Epithelial cell of prostate (primary cell): Measurements from ENCODE around the gene SCN3A.

Experiments
- DNase-seq: peaks from one replicate; pipeline ENCODE4 v3.0.0-alpha.2; 2011; ENCODE audit warnings: low read depth, low spot score
- H3K27ac ChIP-seq: fragments of 450-650 bp; 2 replicates; pipeline ENCODE4 v1.5.1; 2017; ENCODE audit warnings: mild to moderate bottlenecking

The SCN3A gene

GRCh38 chr2:165203689-165204559 is at the start of gene SCN3A:
TSS of gene SCN3A (minus strand) at chr2:165204050. CDS start at chr2:165176394, 27,656 bp downstream.
- DNase-seq = no peak
- H3K27ac ChIP-seq = no peak within 1 kb of the TSS

GRCh38 chr2:165253178-165253577 is 49.3 kb upstream of the SCN3A start:
- H3K27ac ChIP-seq = no peak overlapping the region
- DNase-seq = no peak

GRCh38 chr2:165251366-165251765 is 47.5 kb upstream of the SCN3A start:
- no peak for DNase-seq
- H3K27ac ChIP-seq = no peak overlapping the region

- no peak for DNase-seq
- H3K27ac ChIP-seq = no peak overlapping the region
These were observed 44.4 kb upstream of the SCN3A start for GRCh38 chr2:165248238-165248637.

- no peak for DNase-seq
- no peak overlapping the region for H3K27ac ChIP-seq
These were observed 41.4 kb upstream of the SCN3A start for GRCh38 chr2:165245081-165245793.

GRCh38 chr2:165240916-165241315 is 37.1 kb upstream of the SCN3A start:
- DNase-seq = no peak
- H3K27ac ChIP-seq = no peak overlapping the region

GRCh38 chr2:165239856-165240515 is 36.1 kb upstream of the SCN3A start:
- H3K27ac ChIP-seq = no peak overlapping the region
- no peak for DNase-seq

- peak; percentile 24 for DNase-seq
- H3K27ac ChIP-seq = no peak within 1 kb of the TSS
These were observed 35.4 kb upstream of the SCN3A start, which contains the start of gene SCN2A for GRCh38 chr2:165239230-165239629. TSS of gene SCN2A (plus strand) at chr2:165239414. CDS start at chr2:165295824, 56,410 bp downstream.

GRCh38 chr2:165238295-165238694 is 34.4 kb upstream of the SCN3A start:
- DNase-seq = no peak
- no peak overlapping the region for H3K27ac ChIP-seq

GRCh38 chr2:165237056-165237455 is 33.2 kb upstream of the SCN3A start:
- H3K27ac ChIP-seq = no peak overlapping the region
- no peak for DNase-seq

GRCh38 chr2:165227571-165227970 is 23.7 kb upstream of the SCN3A start:
- no peak for DNase-seq
- no peak overlapping the region for H3K27ac ChIP-seq

- DNase-seq = no peak
These were observed 21.1 kb upstream of the SCN3A start for GRCh38 chr2:165224941-165225340.

GRCh38 chr2:165219481-165219880 is 15.6 kb upstream of the SCN3A start:
- DNase-seq = no peak

More at GRCh38 chr2:165224941-165225340, 21.1 kb upstream of the SCN3A start:
- no peak overlapping the region for H3K27ac ChIP-seq

GRCh38 chr2:165214093-165214492 is 10.2 kb upstream of the SCN3A start:
- no peak overlapping the region for H3K27ac ChIP-seq
- DNase-seq = no peak

More at GRCh38 chr2:165219481-165219880, 15.6 kb upstream of the SCN3A start:
- H3K27ac ChIP-seq = no peak overlapping the region

- no peak for DNase-seq
- no peak overlapping the region for H3K27ac ChIP-seq
These were observed 4.2 kb upstream of the SCN3A start for GRCh38 chr2:165208094-165208493.

GRCh38 chr2:165205865-165206264 is 2.0 kb upstream of the SCN3A start:
- no peak for DNase-seq
- no peak overlapping the region for H3K27ac ChIP-seq

GRCh38 chr2:165202239-165202638 is 1.6 kb downstream of the SCN3A start:
- H3K27ac ChIP-seq = no peak overlapping the region
- no peak for DNase-seq

- no peak for DNase-seq
- no peak overlapping the region for H3K27ac ChIP-seq
These were observed 5.7 kb downstream of the SCN3A start for GRCh38 chr2:165198181-165198580.

- no peak for DNase-seq
- no peak overlapping the region for H3K27ac ChIP-seq
These were observed 6.5 kb downstream of the SCN3A start for GRCh38 chr2:165197346-165197745.

GRCh38 chr2:165196411-165196810 is 7.4 kb downstream of the SCN3A start:
- no peak for DNase-seq
- no peak overlapping the region for H3K27ac ChIP-seq
